Activated CD4-positive, alpha-beta T cell treated with anti-CD3 and anti-CD28 coated beads, Interleukin-2, amount 10 ng/mL, durations not matched to agents 7 days and 5 days (primary cell): ENCODE data around the gene CASKIN2. TPM values are rescaled to one million over a fixed set of nuclear protein-coding genes. Genes with fewer than 3 reads are reported as not detected.
A peak's percentile ranks its signal among the peaks of the same experiment; 100 is the strongest.

Source experiments
- CTCF ChIA-PET: fragments of 350-600 bp; sonication (Branson Sonifier 250); formaldehyde crosslinking; loops from one replicate; lab custom pipeline; 2021; ENCODE audit warnings: antibody characterized with exemption; lab: Charles Lee
- POLR2A ChIA-PET: fragments of 350-600 bp; sonication (Branson Sonifier 250); formaldehyde crosslinking; loops from one replicate; lab custom pipeline; 2021; ENCODE audit warnings: antibody characterized with exemption; lab: Charles Lee
- DNase-seq: peaks from one replicate; pipeline ENCODE4 v3.0.0-alpha.2; 2020
- H3K27ac Mint-ChIP-seq: one replicate; pipeline ENCODE4 v1.8.0; 2021; ENCODE audit warnings: mild to moderate bottlenecking, moderate library complexity, mixed read lengths
- H3K27me3 Mint-ChIP-seq: one replicate; pipeline ENCODE4 v1.8.0; 2021; ENCODE audit warnings: mixed read lengths
- H3K36me3 Mint-ChIP-seq: one replicate; pipeline ENCODE4 v1.8.0; 2021; ENCODE audit warnings: low read depth, mixed read lengths
- H3K4me1 Mint-ChIP-seq: one replicate; pipeline ENCODE4 v1.8.0; 2021; ENCODE audit warnings: mixed read lengths
- H3K4me3 Mint-ChIP-seq: one replicate; pipeline ENCODE4 v1.8.0; 2021; ENCODE audit warnings: mild to moderate bottlenecking, moderate library complexity, mixed read lengths
- H3K9me3 Mint-ChIP-seq: one replicate; pipeline ENCODE4 v1.8.0; 2021; ENCODE audit warnings: mixed read lengths
- total RNA-seq, 2 experiments: library from RNA; stranded (reverse); gene quantifications; one replicate each; pipeline ENCODE4 v1.2.3, GENCODE V29; 2021

Gene CASKIN2
- total RNA-seq, 2 experiments from 2014 or later: 0.47 to 1.1 TPM

DNA sequence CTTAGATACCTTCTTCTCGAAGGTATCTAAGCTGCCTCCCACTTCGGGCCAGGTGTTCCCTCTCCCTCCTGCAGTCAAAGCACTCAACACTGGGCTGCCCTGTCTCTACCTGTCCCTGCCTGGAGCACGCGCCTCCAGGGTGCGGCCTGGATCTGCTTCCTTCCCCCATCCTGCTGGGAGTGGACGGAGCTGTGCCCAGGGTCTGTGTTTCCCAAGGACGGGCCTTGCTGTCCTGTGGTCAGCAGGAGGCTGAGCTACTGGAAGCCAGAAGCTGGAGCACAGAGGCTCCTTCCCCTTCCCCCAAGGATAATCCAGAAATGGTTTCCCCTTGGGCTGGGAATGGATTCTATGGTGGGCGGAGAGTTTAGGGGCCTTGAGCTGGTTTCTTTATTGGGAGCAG lies 26.9 kb upstream of the CASKIN2 start:
- Mint-ChIP-seq H3K27me3 (no peaks in the 10 kb centered on the region), H3K27ac (peak overlapping the region; percentile 57), H3K9me3 (no peaks in the 10 kb centered on the region), H3K36me3 (no peaks in the 10 kb centered on the region), H3K4me3 (no peak overlapping the region), H3K4me1 (no peaks in the 10 kb centered on the region)
- DNase-seq: no peak
- CTCF ChIA-PET: interaction anchor here (1.1 to 1.6 kb wide), 4 partner anchors 11 to 63 kb away, joined by 3 to 4 read pairs (median 3); partner anchors contain the start of gene MYO15B
- POLR2A ChIA-PET: no interaction called here

DNA sequence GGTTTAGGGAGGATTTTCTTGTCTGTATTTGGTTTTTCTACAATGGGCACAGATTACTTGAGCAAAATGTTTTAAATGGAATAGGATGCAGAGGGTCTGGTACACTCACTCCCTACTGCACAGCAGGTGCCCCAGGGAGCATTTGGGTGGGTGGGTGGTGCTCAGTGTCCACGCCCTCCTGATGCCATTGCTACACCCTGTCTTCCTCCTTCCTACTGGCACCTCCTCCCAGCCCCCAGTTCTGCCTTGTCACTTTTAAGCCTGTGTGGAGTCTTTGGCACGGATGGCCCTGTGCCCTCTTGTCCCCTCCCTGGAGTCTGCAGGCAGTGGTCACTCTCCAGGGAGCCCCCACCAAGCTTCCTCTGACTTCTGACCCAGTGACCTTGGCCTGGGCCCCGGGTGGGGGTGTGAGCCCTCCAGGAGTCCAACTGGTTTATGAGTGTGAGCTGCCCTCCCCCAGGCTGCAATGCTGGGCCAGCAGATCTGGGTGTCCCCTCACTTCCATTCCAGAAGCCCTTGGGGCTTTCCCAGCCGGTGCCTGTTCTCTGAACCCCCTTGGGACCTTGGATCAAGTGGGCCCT lies 25.7 kb upstream of the CASKIN2 start:
- H3K9me3 Mint-ChIP-seq: no peaks in the 10 kb centered on the region
- H3K27ac Mint-ChIP-seq: no peak overlapping the region
- POLR2A ChIA-PET: no interaction called here
- peaks cover 4% of the 10 kb centered on the region for H3K4me1 Mint-ChIP-seq
- CTCF ChIA-PET: interaction anchor here (1.1 kb wide), 1 partner anchor 24 kb away, joined by 3 read pairs; no protein-coding TSS in a partner anchor
- H3K27me3 Mint-ChIP-seq: no peaks in the 10 kb centered on the region
- H3K4me3 Mint-ChIP-seq: no peak overlapping the region
- H3K36me3 Mint-ChIP-seq: no peaks in the 10 kb centered on the region
- DNase-seq: no peak

DNA sequence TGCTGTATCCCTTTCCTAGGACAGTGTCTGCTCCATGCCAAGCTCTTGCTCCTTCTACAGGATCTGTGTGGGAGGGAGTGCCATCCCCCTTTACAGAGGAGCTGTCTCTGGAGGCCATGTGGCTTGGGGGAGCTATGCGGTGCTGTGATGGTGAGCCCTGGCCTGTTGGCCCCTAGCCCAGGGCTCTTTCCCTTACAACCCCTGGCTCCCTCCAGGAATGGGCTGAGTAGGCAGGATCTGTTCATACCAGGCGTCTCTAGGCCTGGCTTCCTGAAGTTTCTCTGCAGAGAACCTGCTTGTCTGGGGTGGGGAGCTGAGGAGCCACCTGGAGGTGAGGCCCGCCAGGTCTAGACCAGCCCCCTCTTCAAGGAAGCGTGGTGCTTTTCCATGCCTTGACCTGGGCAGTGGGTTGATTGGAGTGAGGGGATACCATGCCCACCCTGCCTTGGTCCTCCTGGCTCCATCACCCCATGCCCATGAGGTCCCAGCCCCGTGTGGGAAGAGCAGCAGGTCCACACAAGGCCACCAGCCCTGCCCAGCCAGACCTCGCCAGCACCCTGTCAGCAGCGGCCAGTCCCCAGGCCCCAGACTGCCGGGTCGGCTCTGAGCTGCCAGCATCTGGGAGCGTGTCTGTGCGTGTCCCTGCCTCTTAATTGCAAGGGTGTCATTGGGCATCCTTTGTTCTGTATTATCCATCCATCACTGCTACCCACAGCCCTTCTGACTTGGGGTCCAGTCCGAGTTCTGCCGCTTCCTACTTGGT lies 24.8 kb upstream of the CASKIN2 start:
- Mint-ChIP-seq H3K4me3 (no peak overlapping the region), H3K36me3 (no peaks in the 10 kb centered on the region), H3K27me3 (no peaks in the 10 kb centered on the region), H3K4me1 (peaks cover 13% of the 10 kb centered on the region), H3K27ac (no peak overlapping the region), H3K9me3 (no peaks in the 10 kb centered on the region)
- ChIA-PET CTCF (interaction anchor here (0.6 to 1.1 kb wide), 2 partner anchors 24 to 43 kb away, joined by 3 read pairs; no protein-coding TSS in a partner anchor), POLR2A (no interaction called here)
- no peak for DNase-seq

DNA sequence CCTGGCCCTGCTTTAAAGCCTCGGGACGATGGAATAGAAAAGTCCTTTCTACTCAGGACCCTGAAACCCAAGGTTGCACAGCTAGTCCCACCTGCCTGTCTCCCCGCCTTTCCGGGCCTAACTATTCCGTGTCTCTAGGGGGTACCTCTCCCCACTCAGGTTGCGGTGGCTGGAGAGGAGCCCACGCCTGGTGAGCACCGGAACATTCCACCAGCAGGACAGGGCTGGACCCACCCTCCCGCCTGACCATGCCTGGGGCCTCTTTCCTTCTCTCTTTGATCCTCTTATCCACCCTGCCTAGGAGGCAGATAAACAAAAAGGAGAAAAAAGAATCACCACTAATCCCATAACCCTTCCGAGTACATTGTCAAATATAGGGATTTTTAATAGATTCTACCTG lies 21.0 kb upstream of the CASKIN2 start:
- ChIA-PET CTCF (interaction anchor here (1.4 to 1.8 kb wide), 3 partner anchors 14 to 32 kb away, joined by 3 to 4 read pairs (median 3); no protein-coding TSS in a partner anchor), POLR2A (interaction anchor here (0.6 kb wide), 1 partner anchor 271 kb away, joined by 6 read pairs; no protein-coding TSS in a partner anchor)
- H3K9me3 Mint-ChIP-seq: no peaks in the 10 kb centered on the region
- no peak for DNase-seq
- H3K4me3 Mint-ChIP-seq: no peak overlapping the region
- H3K4me1 Mint-ChIP-seq: peaks cover 31% of the 10 kb centered on the region
- H3K27ac Mint-ChIP-seq: peak overlapping the region; percentile 69
- peaks cover 6% of the 10 kb centered on the region for H3K36me3 Mint-ChIP-seq
- H3K27me3 Mint-ChIP-seq: no peaks in the 10 kb centered on the region

DNA sequence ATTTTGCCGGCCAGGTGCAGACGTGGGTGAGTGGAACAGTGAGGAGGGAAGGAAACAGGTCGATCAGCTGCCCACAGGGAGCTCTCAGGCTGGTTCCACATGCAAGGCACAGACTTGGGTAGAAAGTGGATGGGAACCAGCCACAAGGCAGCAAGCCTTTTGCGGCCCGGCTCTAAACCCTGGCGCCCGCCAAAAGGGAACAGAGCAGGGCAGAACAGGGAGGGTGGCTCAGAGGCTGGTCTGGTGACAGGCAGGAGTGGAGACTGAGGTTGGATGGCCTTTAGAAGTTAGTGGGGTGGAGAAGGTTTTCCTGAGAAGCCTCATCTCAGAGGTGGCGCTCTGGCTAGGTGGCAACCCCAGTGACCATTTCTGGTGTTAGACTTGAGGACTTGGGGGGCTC lies 20.5 kb upstream of the CASKIN2 start:
- peaks cover 6% of the 10 kb centered on the region for H3K36me3 Mint-ChIP-seq
- no peaks in the 10 kb centered on the region for H3K9me3 Mint-ChIP-seq
- peak overlapping the region; percentile 91 for H3K27ac Mint-ChIP-seq
- no peak for DNase-seq
- peaks cover 31% of the 10 kb centered on the region for H3K4me1 Mint-ChIP-seq
- POLR2A ChIA-PET: interaction anchor here (0.7 kb wide), 1 partner anchor 202 kb away, joined by 4 read pairs; no protein-coding TSS in a partner anchor
- no peaks in the 10 kb centered on the region for H3K27me3 Mint-ChIP-seq
- CTCF ChIA-PET: interaction anchor here (1.3 to 1.8 kb wide), 6 partner anchors 8 to 265 kb away, joined by 3 to 4 read pairs (median 4); partner anchors contain the start of genes LLGL2 and MIF4GD
- no peak overlapping the region for H3K4me3 Mint-ChIP-seq

DNA sequence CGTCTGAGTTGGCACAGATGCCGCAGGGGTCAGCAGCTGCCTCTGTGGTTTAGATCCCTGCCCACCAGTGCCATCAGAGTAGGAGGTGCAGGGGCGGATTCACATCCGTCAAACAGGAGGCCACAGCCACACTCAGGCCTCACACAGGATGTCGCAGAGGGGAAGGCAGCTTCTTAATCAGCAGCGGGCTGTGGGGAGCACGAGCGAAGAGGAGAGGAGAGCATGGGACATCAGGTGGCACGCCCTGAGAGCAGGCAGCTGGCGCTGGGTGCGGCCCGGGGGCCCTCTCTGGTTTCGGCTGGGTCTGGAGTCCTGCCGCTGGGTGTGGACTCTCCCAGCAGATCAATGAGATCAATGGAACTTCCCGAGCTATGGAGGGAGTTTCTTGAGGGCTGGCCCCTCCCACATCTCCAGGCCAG lies 19.8 kb upstream of the CASKIN2 start:
- Mint-ChIP-seq H3K36me3 (peaks cover 6% of the 10 kb centered on the region), H3K4me3 (peak overlapping the region; percentile 35), H3K9me3 (no peaks in the 10 kb centered on the region), H3K27me3 (no peaks in the 10 kb centered on the region), H3K4me1 (peaks cover 31% of the 10 kb centered on the region), H3K27ac (peak overlapping the region; percentile 91)
- ChIA-PET CTCF (interaction anchor here (0.6 to 1.8 kb wide), 10 partner anchors 9 to 533 kb away, joined by 3 to 4 read pairs (median 3); partner anchors contain the start of genes LLGL2 and MIF4GD), POLR2A (interaction anchor here (0.6 to 0.7 kb wide), 2 partner anchors 13 to 203 kb away, joined by 3 to 4 read pairs; no protein-coding TSS in a partner anchor)
- peak; percentile 78 for DNase-seq

DNA sequence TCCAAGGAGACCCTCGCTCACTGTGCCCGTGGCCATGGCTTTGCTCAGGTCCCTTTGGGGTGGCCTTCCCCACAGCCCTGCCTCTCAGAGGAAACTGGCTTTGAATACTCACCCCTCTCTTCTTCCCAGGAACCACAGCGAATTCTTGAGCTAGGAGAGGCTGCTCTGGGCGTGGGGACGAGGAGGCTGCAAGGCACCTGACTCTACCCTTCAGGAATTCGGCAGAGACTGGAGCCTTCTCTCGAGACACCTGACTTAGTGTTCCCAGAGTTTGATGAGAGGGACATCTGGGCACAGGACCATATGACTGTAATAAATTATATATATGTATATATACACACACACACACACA lies 16.4 kb upstream of the CASKIN2 start:
- no peak overlapping the region for H3K27ac Mint-ChIP-seq
- ChIA-PET CTCF (interaction anchor here (0.7 to 1.6 kb wide), 4 partner anchors 14 to 45 kb away, joined by 3 to 6 read pairs (median 4); partner anchors contain the start of gene TSEN54), POLR2A (interaction anchor here (0.6 kb wide), 1 partner anchor 40 kb away, joined by 4 read pairs; no protein-coding TSS in a partner anchor)
- peaks cover 36% of the 10 kb centered on the region for H3K4me1 Mint-ChIP-seq
- H3K36me3 Mint-ChIP-seq: peaks cover 6% of the 10 kb centered on the region
- H3K9me3 Mint-ChIP-seq: no peaks in the 10 kb centered on the region
- H3K27me3 Mint-ChIP-seq: peaks cover 3% of the 10 kb centered on the region
- H3K4me3 Mint-ChIP-seq: no peak overlapping the region
- no peak for DNase-seq

DNA sequence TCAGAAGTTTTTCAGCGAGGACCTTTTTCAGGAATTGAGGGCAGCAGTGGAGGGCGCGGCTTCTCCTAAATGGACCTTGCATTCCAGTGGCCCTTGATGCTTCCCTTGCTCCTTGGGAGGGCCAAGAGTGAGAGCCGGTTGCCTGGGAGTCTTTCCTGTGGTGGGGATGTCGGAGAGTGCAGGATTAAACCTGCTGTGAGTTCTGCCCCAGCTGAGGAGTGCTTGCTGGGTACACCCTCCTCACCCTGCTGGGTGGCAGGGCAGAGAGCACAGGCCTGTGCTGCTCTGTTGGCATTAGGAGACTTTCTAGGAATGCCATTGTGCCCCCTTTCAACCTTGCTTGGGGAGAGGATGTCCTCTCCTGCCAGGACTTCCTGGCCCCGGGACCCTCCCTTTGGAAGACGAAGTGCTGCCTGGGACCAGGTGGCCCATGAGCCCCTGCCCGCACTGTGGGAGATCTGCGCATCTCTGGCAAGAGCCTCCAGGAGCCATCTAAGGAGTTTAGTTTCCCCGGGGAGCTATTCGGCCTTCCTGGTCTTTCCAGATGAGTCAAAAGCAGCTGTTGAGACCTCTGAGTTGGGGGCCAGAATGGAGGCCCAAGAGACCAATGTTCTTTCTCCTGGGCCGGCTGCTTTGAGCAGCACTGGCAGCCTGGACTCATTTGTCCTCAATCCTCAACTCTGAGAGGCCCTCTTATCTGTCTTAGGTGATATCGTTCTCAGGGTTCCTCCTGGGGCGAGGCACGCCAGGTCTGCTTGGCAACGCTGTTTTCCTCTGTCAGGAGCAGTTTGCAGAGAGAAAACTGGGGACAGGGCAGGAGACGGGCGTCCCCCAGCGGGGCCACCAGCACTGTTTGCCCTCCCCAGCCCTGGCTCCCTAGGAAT lies 15.7 kb upstream of the CASKIN2 start:
- POLR2A ChIA-PET: interaction anchor here (0.6 kb wide), 1 partner anchor 1549 kb away, joined by 10 read pairs; no protein-coding TSS in a partner anchor
- Mint-ChIP-seq H3K27ac (no peak overlapping the region), H3K36me3 (peaks cover 8% of the 10 kb centered on the region), H3K27me3 (peaks cover 8% of the 10 kb centered on the region), H3K4me3 (no peak overlapping the region), H3K4me1 (peaks cover 38% of the 10 kb centered on the region), H3K9me3 (no peaks in the 10 kb centered on the region)
- no peak for DNase-seq
- CTCF ChIA-PET: interaction anchor here (1.6 kb wide), 1 partner anchor 13 kb away, joined by 3 read pairs; no protein-coding TSS in a partner anchor

DNA sequence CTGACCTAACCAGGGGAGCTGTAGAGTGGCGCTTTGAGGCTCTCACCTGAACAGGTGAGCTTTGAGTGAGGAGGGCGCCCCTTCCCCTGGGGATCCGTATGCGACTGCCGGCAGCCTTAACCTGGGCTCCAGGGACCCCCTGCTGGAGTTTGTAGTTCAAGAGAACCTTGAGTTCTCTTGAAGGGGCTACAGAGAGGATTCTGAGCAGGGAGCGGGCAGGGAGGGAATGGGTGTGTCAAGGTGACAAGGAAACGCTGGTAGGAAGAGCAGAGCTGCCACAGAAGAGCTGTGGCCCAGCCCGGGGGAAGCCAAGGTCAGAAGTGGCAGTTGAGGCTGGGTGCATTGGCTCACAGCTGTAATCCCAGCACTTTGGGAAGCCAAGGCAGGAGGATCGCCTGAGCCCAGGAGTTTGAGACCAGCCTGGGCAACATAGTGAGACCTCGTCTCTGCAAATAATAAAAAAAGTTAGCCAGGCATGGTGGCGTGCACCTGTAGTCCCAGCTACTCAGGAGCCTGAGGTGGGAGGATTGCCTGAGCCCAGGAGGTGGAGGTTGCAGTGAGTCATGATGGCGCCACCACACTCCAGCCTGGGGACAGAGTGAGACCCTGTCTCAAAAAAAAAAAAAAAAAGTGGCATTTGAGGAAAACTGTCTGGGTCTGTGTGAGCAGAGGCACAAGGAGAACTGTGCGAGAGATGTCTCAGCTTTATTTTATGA lies 11.4 kb upstream of the CASKIN2 start:
- DNase-seq: no peak
- peaks cover 17% of the 10 kb centered on the region for H3K36me3 Mint-ChIP-seq

DNA sequence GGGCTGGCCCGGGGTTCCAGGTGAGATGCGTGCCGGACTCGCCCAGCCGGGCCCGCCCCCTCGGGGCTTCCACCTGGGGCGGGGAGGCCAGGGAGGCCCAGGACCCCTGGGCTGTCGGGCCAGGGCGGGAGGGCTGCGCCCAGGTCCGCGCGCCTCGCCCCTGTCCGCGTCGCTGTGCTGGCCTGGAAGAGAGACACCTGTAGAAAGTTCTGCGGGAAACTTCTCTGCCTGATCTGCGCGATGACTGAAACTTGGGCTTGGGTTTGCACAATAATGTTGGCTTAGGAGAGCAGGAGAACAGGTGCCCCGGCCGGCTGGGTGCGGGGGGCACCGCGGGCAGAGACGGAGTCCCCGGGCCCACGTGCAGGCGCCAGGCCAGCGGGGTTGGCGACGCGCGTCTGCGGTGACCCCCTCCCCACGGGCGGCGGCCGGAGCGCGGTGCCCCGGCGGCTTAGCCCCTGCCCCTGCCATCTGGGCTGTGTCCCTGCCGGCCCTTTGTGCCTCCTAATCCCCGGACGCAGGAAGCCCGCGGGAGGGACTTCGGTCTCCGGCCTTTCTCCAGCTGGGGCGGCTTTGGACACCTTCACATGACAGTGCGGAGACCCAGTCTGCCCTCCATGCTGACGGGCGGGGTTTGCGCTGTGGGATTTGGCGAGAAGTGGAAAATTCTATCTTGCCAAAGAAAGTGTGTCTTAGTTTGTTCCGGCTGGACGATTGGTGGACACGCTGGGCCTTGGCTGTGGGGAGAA lies 10.6 kb upstream of the CASKIN2 start:
- DNase-seq: no peak
- CTCF ChIA-PET: interaction anchor here (0.6 to 2.6 kb wide), 7 partner anchors 9 to 255 kb away, joined by 3 to 10 read pairs (median 4); partner anchors contain the start of genes MIF4GD and TSEN54
- peaks cover 23% of the 10 kb centered on the region for H3K36me3 Mint-ChIP-seq

More for the DNA sequence above, 11.4 kb upstream of the CASKIN2 start:
- peaks cover 8% of the 10 kb centered on the region for H3K27me3 Mint-ChIP-seq
- H3K4me1 Mint-ChIP-seq: peaks cover 12% of the 10 kb centered on the region
- H3K4me3 Mint-ChIP-seq: peak overlapping the region; percentile 71
- H3K27ac Mint-ChIP-seq: no peak overlapping the region
- ChIA-PET CTCF (interaction anchor here (0.6 to 2.6 kb wide), 3 partner anchors 9 to 41 kb away, joined by 3 to 10 read pairs (median 3); partner anchors contain the start of gene TSEN54), POLR2A (no interaction called here)
- H3K9me3 Mint-ChIP-seq: no peaks in the 10 kb centered on the region

More for the DNA sequence above, 10.6 kb upstream of the CASKIN2 start:
- POLR2A ChIA-PET: no interaction called here
- H3K27me3 Mint-ChIP-seq: peaks cover 8% of the 10 kb centered on the region
- H3K9me3 Mint-ChIP-seq: no peaks in the 10 kb centered on the region
- H3K4me1 Mint-ChIP-seq: peaks cover 12% of the 10 kb centered on the region
- peak overlapping the region; percentile 73 for H3K4me3 Mint-ChIP-seq
- H3K27ac Mint-ChIP-seq: no peak overlapping the region
